ENCODE data around the gene TSPAN8.
"Not testable (repeated sequence)": the region's sequence is repeated elsewhere in the genome, so short reads cannot be mapped to it uniquely, and the experiment has no call there.

TSPAN8 gene

GRCh38 chr12:71164166-71164565 lies 6.4 kb upstream of the TSPAN8 start:
- DNase-seq, result no peak

GRCh38 chr12:71162832-71163763 lies 5.3 kb upstream of the TSPAN8 start:
- DNase-seq, result no peak

GRCh38 chr12:71161591-71161990 lies 3.8 kb upstream of the TSPAN8 start:
- no peak for DNase-seq

- no peak for DNase-seq
Measured at GRCh38 chr12:71160585-71160984, 2.8 kb upstream of the TSPAN8 start.

GRCh38 chr12:71159878-71160277 lies 2.1 kb upstream of the TSPAN8 start:
- no peak for DNase-seq

GRCh38 chr12:71159264-71159663 lies 1.5 kb upstream of the TSPAN8 start:
- no peak for DNase-seq

GRCh38 chr12:71158361-71158882 lies 623 bp upstream of the TSPAN8 start:
- no peak for DNase-seq

- DNase-seq, result no peak
Measured at GRCh38 chr12:71155225-71155624, 2.6 kb downstream of the TSPAN8 start.

GRCh38 chr12:71152851-71153250 lies 4.9 kb downstream of the TSPAN8 start:
- no peak for DNase-seq

- DNase-seq, result not testable (repeated sequence)
Measured at GRCh38 chr12:71150041-71150440, 7.8 kb downstream of the TSPAN8 start.

GRCh38 chr12:71144682-71145081 lies 13.1 kb downstream of the TSPAN8 start:
- DNase-seq, result no peak

GRCh38 chr12:71142956-71143355 lies 14.8 kb downstream of the TSPAN8 start:
- no peak for DNase-seq

- no peak for DNase-seq
Measured at GRCh38 chr12:71142016-71142415, 15.8 kb downstream of the TSPAN8 start.

- DNase-seq, result no peak
Measured at GRCh38 chr12:71141378-71141926, 16.3 kb downstream of the TSPAN8 start.

- DNase-seq, result no peak
Measured at GRCh38 chr12:71139153-71139735, 18.6 kb downstream of the TSPAN8 start.

GRCh38 chr12:71138011-71138410 lies 19.8 kb downstream of the TSPAN8 start:
- DNase-seq, result no peak

GRCh38 chr12:71135812-71136176 lies 22.0 kb downstream of the TSPAN8 start:
- DNase-seq, result no peak

- no peak for DNase-seq
Measured at GRCh38 chr12:71135077-71135811, 22.6 kb downstream of the TSPAN8 start.

GRCh38 chr12:71134405-71134804 lies 23.4 kb downstream of the TSPAN8 start:
- DNase-seq, result no peak

- DNase-seq, result no peak
Measured at GRCh38 chr12:71130521-71131069, 27.2 kb downstream of the TSPAN8 start.

GRCh38 chr12:71129364-71129763 lies 28.4 kb downstream of the TSPAN8 start:
- DNase-seq, result no peak

- peak; percentile 85 for DNase-seq
Measured at GRCh38 chr12:71128191-71128788, 29.5 kb downstream of the TSPAN8 start.
